Measurements from ENCODE around the gene SPOUT1.
"Not testable (repeated sequence)": the region's sequence is repeated elsewhere in the genome, so short reads cannot be mapped to it uniquely, and the experiment has no call there.

SPOUT1 gene, protein sequence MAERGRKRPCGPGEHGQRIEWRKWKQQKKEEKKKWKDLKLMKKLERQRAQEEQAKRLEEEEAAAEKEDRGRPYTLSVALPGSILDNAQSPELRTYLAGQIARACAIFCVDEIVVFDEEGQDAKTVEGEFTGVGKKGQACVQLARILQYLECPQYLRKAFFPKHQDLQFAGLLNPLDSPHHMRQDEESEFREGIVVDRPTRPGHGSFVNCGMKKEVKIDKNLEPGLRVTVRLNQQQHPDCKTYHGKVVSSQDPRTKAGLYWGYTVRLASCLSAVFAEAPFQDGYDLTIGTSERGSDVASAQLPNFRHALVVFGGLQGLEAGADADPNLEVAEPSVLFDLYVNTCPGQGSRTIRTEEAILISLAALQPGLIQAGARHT

GRCh38 chr9:128829477-128830251 is at the start of gene SPOUT1:
Gene SPOUT1 (minus strand): TSS chr9:128829794. CDS start chr9:128829780, 14 bp downstream.
- peak; percentile 89 for DNase-seq

DNA sequence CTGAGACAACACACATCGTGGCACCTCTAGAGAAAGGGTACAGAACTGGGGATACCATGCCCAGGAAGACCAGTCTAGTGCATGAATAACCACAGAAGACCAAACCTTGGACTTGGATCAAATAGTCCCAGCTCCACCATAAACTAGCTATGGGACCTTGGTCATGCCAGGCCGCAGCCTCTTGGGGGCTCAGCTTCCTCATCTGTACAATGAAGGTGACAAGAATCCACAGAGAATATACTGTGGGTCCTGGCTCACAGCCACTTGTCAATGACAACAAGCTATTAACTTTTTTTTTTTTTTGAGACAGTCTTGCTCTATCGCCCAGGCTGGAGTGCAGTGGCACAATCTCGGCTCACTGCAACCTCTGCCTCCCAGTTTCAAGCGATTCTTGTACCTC is 48.3 kb upstream of the SPOUT1 start:
- DNase-seq, result no peak

DNA sequence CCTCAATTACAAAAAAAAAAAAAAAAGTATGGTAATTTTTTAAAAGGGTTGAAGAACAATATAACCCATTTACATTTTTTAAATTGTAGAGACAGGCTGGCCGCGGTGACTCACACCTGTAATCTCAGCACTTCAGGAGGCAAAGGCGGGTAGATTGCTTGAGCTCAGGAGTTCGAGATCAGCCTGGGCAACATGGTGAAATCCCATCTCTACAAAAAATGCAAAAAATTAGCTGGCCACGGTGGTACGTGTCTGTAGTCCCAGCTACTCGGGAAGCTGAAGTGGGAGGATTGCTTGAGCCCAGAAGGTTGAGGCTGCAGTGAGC is 41.3 kb upstream of the SPOUT1 start:
- not testable (repeated sequence) for DNase-seq

GRCh38 chr9:128870128-128870940 is 40.7 kb upstream of the SPOUT1 start:
- DNase-seq, result no peak

DNA sequence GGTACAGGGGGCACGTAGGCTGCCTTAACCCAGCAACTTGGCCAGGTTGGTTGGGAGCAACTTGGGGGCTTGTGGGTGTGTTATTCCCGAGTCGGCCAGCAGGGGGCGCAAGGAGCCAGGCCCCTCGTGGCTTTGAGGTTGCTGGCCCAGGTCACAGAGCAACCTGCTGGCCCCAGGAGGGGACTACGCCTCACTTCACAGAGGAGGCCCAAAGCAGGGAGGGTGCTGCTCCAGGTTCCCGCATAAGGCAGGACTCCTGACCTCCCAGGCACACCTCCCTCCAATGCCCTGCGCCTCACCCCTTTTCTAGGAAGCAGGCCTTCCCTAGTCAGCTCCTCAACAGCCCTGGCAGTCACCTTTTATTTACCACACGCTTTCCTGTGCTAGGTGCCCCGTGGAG is 34.1 kb upstream of the SPOUT1 start:
- DNase-seq, result peak; percentile 37

GRCh38 chr9:128862401-128862851 is 32.8 kb upstream of the SPOUT1 start:
- no peak for DNase-seq

DNA sequence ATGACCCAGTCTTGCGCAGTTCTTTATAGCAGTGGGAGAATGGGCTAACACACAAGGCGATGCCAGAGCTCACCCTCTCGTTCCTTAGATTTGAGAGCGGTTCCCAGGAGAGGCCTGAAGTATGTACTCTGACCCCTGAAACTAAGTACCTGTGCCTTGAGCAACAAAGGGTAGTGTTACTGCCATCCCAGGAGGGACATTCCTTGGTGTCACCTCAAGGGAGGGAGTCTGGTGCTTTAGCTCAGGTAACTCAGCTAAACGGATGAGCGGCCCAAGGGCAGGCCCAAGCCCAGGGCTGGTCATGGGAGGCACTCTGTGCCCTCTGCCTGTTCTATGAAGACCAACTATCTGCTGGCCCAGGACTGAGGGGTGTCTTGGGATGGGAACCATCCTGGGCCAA is 31.9 kb upstream of the SPOUT1 start:
- DNase-seq, result no peak

- DNase-seq, result no peak
Measured at GRCh38 chr9:128860937-128861336, 31.3 kb upstream of the SPOUT1 start.

- not testable (repeated sequence) for DNase-seq
Measured at GRCh38 chr9:128858476-128858875, 28.9 kb upstream of the SPOUT1 start.

DNA sequence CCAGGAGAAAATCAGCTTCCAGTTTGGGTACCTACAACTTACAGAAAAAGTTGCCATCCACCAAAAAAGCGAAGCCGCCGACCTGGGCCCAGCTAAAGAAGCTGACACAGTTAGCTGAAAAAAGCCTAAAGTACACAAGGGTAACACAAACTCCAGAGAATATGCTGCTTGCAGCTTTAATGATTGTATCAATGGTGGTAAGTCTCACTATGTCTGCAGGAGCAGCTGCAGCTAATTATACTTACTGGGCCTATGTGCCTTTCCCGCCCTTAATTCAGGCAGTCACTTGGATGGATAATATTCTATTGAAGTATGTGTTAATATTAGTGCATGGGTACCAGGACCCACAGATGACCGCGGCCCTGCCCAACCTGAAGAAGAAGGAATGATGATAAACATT is 24.9 kb upstream of the SPOUT1 start:
- DNase-seq, result not testable (repeated sequence)

DNA sequence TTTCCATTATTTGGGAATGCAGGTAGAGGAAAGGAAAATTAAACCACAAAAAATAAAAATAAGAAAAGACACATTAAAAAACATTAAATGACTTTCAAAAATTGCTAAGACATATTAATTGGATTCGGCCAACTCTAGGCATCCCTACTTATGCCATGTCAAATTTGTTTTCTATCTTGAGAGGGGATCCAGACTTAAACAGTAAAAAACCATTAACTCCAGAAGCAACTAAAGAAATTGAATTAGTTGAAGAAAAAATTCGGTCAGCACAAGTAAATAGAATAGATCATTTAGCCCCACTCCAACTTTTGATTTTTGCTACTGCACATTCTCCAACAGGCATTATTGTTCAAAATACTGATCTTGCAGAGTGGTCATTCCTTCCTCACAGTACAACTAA is 23.1 kb upstream of the SPOUT1 start:
- not testable (repeated sequence) for DNase-seq

DNA sequence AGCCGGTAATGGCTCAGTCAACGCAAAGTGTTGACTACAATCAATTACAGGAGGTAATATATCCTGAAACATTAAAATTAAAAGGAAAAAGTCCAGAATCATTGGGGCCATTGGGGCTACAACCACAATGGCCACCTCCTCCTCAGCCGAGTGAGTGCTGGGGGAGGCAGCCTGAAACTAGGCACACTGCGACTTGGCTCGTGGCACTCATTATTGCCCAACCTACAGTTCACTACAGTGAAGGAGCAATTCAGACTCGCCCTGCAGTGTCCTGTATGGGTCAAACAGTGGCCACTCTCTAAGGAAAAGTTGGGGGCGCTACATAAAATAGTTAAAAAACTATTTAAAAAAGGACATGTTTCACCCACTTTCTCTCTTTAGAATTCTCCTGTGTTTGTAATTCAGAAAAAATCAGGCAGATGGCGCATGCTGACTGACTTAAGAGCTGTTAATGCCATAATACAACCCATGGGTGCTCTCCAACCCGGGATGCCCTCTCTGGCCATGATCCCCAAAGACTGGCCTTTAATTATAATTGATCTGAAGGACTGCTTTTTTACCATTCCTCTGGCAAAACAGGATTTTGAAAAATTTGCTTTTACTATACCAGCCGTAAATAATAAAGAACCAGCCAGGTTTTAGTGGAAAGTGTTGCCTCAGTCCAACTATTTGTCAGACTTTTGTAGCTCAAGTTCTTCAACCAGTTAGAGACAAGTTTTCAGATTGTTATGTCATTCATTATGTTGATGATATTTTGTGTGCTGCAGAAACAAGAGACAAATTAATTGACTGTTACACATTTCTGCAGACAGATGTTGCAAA is 22.4 kb upstream of the SPOUT1 start:
- DNase-seq, result peak; percentile 20

DNA sequence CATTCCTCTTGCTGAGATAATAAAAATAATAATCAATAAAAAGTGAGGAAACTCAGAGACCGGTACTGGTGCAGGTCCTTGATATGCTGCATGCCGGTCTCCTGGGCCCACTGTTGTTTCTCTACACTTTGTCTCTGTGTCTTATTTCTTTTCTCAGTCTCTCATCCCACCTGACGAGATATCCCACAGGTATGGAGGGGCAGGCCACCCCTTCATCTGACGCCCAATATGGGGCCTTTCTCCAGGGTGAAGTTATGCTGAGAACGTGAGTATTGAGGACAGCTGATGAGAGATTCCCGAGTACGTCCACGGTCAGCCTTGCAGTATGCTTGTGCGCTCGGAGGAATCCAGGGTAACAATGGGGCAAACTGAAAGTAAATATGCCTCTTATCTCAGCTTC is 21.4 kb upstream of the SPOUT1 start:
- not testable (repeated sequence) for DNase-seq

DNA sequence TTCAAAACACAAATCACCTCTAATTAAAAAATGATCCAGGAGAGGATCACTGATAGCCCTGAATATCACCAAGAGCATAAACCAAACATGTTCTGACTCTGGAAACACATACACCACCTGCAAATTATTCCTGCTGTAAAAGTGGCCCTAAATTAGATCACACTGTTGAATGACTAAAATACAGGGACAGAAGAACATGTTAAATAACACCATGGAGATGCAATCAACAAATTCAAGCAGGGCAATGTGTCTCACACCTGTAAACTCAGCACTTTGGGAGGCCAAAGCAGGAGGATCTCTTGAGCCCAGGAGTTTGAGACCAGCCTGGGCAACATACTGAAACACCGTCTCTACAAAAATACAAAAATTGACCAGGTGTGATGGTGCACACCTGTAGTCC is 18.2 kb upstream of the SPOUT1 start:
- DNase-seq, result no peak

DNA sequence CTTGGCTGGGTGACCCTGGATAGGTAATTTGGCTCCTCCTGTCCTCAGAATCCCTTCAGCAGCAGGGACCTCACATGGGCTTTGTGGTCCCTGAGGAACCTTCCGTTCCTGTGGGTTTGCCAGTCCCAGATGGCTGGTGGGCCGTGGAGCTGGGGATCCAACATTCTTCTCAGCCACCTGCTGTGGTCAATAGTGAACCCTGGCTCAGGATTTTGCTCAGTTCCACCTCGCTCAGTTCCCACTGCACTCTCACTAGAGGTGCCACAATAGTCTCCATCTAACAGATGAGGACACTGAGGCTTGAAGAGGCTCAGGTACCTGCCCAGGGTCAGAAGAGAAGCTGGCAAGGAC is 17.1 kb upstream of the SPOUT1 start:
- DNase-seq, result no peak

GRCh38 chr9:128845186-128845931 is 15.8 kb upstream of the SPOUT1 start:
- no peak for DNase-seq

DNA sequence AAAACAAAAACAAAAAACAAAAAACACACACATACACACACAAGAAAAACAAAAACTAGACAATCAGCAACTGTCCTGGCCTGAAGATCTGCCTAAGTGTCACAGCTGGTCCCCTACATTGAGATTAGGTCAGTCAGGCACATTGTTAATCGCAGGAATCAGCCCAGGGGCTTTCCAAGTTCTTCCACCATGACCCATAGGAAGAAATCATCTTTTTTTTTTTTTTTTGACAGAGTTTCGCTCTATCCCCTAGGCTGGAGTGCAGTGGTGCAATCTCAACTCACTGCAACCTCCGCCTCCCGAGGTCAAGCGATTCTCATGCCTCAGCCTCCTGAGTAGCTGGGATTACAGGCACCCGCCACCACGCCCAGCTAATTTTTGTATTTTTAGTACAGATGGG is 13.6 kb upstream of the SPOUT1 start:
- DNase-seq, result not testable (repeated sequence)

DNA sequence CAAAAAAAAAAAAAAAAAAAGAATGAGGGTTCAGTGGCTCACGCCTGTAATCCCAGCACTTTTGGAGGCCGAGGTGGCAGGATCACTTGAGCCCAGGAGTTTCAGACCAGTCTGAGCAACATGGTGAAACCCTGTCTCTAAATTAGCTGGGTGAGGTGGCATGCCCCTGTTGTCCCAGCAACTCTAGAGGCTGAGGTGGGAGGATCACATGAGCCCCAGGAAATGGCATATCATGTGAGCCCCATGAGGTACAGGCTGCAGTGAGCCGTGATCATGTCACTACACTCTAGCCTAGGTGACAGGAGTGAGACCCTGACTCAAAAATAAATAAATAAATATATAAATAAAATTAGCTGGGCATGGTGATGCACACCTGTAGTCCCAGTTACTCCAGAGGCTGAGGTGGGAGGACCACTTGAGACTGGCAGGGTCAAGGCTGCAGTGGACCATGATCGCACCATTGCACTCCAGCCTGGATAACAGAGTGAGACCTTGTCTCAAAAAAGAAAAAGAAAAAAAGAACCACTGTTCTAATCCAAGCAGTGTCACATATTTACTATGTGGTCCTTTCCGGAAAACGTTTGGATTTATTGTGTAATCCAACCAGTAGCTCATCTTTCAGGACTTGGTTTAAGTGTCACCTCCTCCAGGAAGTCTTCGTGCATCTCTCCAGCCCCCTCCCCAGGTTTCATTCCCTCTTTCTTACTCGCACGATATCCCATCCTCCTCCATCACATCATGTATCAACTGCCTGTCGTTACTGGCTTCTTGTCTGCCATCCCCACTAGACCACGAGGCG is 12.3 kb upstream of the SPOUT1 start:
- DNase-seq, result no peak

DNA sequence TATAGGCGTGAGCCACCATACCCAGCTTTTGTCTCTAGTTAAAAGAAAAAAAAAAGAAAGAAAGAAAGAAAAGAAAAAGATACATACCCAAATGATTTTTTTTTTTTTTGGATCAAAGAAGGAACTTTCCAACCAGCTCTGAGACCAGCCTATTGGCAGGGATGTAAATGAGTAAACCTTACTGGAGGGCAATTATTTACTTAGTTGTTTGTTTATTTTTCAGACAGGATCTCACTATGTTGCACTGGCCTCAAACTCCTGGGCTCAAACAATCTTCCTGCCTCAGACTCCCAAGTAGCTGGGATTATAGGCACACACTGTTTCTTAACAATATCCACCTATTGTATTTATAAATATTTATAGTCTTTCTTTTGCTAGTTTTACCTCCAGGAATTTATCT is 10.9 kb upstream of the SPOUT1 start:
- no peak for DNase-seq

DNA sequence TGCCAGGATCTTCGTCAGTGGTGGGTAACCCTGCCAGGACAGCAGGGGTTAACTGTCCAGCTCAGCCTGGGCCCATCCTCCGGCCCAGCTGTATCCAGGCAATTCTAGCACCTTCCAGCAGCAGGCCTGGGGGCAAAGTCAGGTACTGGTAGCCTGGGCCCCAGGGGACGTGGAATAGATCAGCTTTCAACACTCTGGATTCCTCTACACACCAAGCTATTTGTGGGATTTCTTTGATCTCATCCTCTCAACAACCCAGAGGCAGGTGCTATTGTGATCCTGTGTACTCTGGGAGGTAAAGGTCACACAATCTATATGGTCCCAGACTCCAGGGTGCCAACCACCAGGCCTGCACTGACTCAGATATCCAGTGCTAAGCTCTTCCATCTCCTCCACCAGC is 8.7 kb upstream of the SPOUT1 start:
- no peak for DNase-seq

Measured in fibroblast of upper back skin (primary cell).